H1 (cell line): Measurements from ENCODE around the gene YIPF7. TPM values are rescaled to one million over a fixed set of nuclear protein-coding genes. Genes with fewer than 3 reads are reported as not detected.

Experiments
- CTCF ChIA-PET: fragments of 300-600 bp; sonication (Branson Sonifier 250); formaldehyde crosslinking; loops from one replicate; lab custom pipeline; 2021; ENCODE audit not compliant: partially characterized antibody; lab: Charles Lee
- POLR2A ChIA-PET: fragments of 300-600 bp; sonication (Branson Sonifier 250); formaldehyde crosslinking; loops from one replicate; lab custom pipeline; 2021; ENCODE audit warnings: inconsistent platforms; ENCODE audit not compliant: partially characterized antibody; lab: Charles Lee
- DNase-seq, 2 experiments: peaks; one replicate each; pipeline versions ENCODE4 v3.0.0 to v3.0.0-alpha.2; 2010 to 2022; ENCODE audit warnings: low spot score in 2 of 2, low read depth in 1 of 2, mixed read lengths in 1 of 2
- FAIRE-seq: peaks from 2 replicates; lab custom pipeline; 2011; peaks lifted over from hg19 to GRCh38; lab: Jason Lieb, UNC
- H2AFZ ChIP-seq: 2 replicates; pipeline ENCODE4 v1.8.1; 2012; ENCODE audit warnings: low read length, inconsistent platforms
- H2AK5ac ChIP-seq: 2 replicates; pipeline ENCODE4 v1.6.1; 2013; ENCODE audit warnings: low read depth, low read length
- H2BK120ac ChIP-seq: replicated peaks from 2 replicates; pipeline ENCODE3; 2013; ENCODE audit warnings: low read depth, low read length, inconsistent platforms
- H2BK12ac ChIP-seq: 2 replicates; pipeline ENCODE4 v1.6.1; 2013; ENCODE audit warnings: low read depth, low read length
- H2BK15ac ChIP-seq: 2 replicates; pipeline ENCODE4 v1.6.1; 2013; ENCODE audit warnings: low read length
- H2BK20ac ChIP-seq: 2 replicates; pipeline ENCODE4 v1.6.1; 2013; ENCODE audit warnings: low read length
- H2BK5ac ChIP-seq: 2 replicates; pipeline ENCODE4 v1.6.1; 2013; ENCODE audit warnings: low read depth, low read length
- H3K14ac ChIP-seq: 2 replicates; pipeline ENCODE4 v1.6.1; 2013; ENCODE audit warnings: inconsistent platforms; ENCODE audit not compliant: insufficient read length
- H3K18ac ChIP-seq: 2 replicates; pipeline ENCODE4 v1.6.1; 2013; ENCODE audit warnings: low read length; ENCODE audit errors: extremely low read depth
- H3K23ac ChIP-seq: 2 replicates; pipeline ENCODE4 v1.6.1; 2013; ENCODE audit warnings: inconsistent platforms; ENCODE audit not compliant: insufficient read length
- H3K23me2 ChIP-seq: 2 replicates; pipeline ENCODE4 v1.6.1; 2013; ENCODE audit warnings: low read depth, low read length
- H3K27ac ChIP-seq: 2 replicates; pipeline ENCODE4 v1.6.1; 2011; ENCODE audit warnings: low read depth, low read length, inconsistent platforms
- H3K27me3 ChIP-seq, 4 experiments: replicated peaks in 1 of 4; 1 replicate in 1 of 4; 2 replicates in 3 of 4; pipeline versions ENCODE4 v1.6.1 to v1.8.1; 2011 to 2013; ENCODE audit warnings: low read length in 3 of 4, mild to moderate bottlenecking in 3 of 4, inconsistent platforms in 2 of 4, mixed read lengths in 2 of 4, moderate library complexity in 1 of 4; ENCODE audit not compliant: control insufficient read depth in 3 of 4, insufficient read depth in 3 of 4; ENCODE audit errors: extremely low read depth in 1 of 4
- H3K36me3 ChIP-seq, 4 experiments: 2 replicates each; pipeline versions ENCODE4 v1.6.1 to v1.8.1; 2011 to 2013; ENCODE audit warnings: mild to moderate bottlenecking in 4 of 4, low read length in 3 of 4, moderate library complexity in 2 of 4, control low read depth in 1 of 4, inconsistent platforms in 1 of 4; ENCODE audit not compliant: insufficient read depth in 4 of 4, control insufficient read depth in 2 of 4
- H3K4ac ChIP-seq: replicated peaks from 2 replicates; pipeline ENCODE3; 2013; ENCODE audit warnings: low read length, low read depth, mixed read lengths, inconsistent platforms; ENCODE audit not compliant: insufficient read length
- H3K4me1 ChIP-seq, 4 experiments: replicated peaks in 1 of 4; 1 replicate in 1 of 4; 2 replicates in 3 of 4; pipeline versions ENCODE4 v1.6.1 to v1.8.1; 2011 to 2013; ENCODE audit warnings: low read length in 3 of 4, inconsistent platforms in 2 of 4, mixed read lengths in 1 of 4; ENCODE audit not compliant: insufficient read depth in 4 of 4, control insufficient read depth in 3 of 4
- H3K4me2 ChIP-seq, 2 experiments: 2 replicates each; pipeline versions ENCODE4 v1.6.1 to v1.8.1; 2011 to 2013; ENCODE audit warnings: low read depth in 2 of 2, low read length in 2 of 2, control low read depth in 1 of 2, inconsistent platforms in 1 of 2, mild to moderate bottlenecking in 1 of 2; ENCODE audit not compliant: insufficient read depth in 1 of 2
- H3K4me3 ChIP-seq, 4 experiments: fragments of 200-600, 300-600 bp in 1 of 4; sonication (generic), shearing (Covaris generic), sonication (Bioruptor Twin) in 1 of 4; 2 replicates each; pipeline versions ENCODE4 v1.5.1 to v1.8.1; 2011 to 2016; ENCODE audit warnings: low read length in 4 of 4, low read depth in 3 of 4, control low read depth in 2 of 4, inconsistent platforms in 2 of 4, mild to moderate bottlenecking in 2 of 4, mixed read lengths in 1 of 4, moderate library complexity in 1 of 4; ENCODE audit not compliant: insufficient read depth in 2 of 4; ENCODE audit errors: extremely low read depth in 1 of 4
- H3K56ac ChIP-seq: replicated peaks from 2 replicates; pipeline ENCODE3; 2013; ENCODE audit warnings: low read depth, mild to moderate bottlenecking, mixed read lengths, low read length, inconsistent platforms; ENCODE audit not compliant: insufficient read length
- H3K79me1 ChIP-seq: 2 replicates; pipeline ENCODE4 v1.6.1; 2013; ENCODE audit warnings: low read depth, low read length, control low read depth
- H3K79me2 ChIP-seq, 2 experiments: 2 replicates each; pipeline versions ENCODE4 v1.6.1 to v1.8.1; 2012 to 2013; ENCODE audit warnings: low read length in 2 of 2, mild to moderate bottlenecking in 2 of 2, inconsistent platforms in 1 of 2; ENCODE audit not compliant: insufficient read depth in 2 of 2, control insufficient read depth in 1 of 2
- H3K9ac ChIP-seq, 4 experiments: replicated peaks in 1 of 4; 1 replicate in 1 of 4; 2 replicates in 3 of 4; pipeline versions ENCODE4 v1.6.1 to v1.8.1; 2011 to 2013; ENCODE audit warnings: low read depth in 3 of 4, low read length in 3 of 4, control low read depth in 2 of 4, mild to moderate bottlenecking in 2 of 4, moderate library complexity in 2 of 4, inconsistent platforms in 1 of 4; ENCODE audit errors: extremely low read depth in 1 of 4
- H3K9me3 ChIP-seq, 2 experiments: 2 replicates each; pipeline versions ENCODE4 v1.6.1 to v1.8.1; 2012 to 2013; ENCODE audit warnings: mild to moderate bottlenecking in 2 of 2, moderate library complexity in 2 of 2, control low read depth in 1 of 2, inconsistent platforms in 1 of 2, low read depth in 1 of 2, low read length in 1 of 2, mixed read lengths in 1 of 2; ENCODE audit not compliant: insufficient read depth in 2 of 2
- H4K20me1 ChIP-seq, 2 experiments: replicated peaks in 1 of 2; 2 replicates each; pipeline versions ENCODE3 to v1.8.1; 2011 to 2013; ENCODE audit warnings: inconsistent platforms in 2 of 2, low read length in 2 of 2, mild to moderate bottlenecking in 1 of 2; ENCODE audit not compliant: insufficient read depth in 2 of 2, control insufficient read depth in 1 of 2
- H4K5ac ChIP-seq: 2 replicates; pipeline ENCODE4 v1.6.1; 2013; ENCODE audit warnings: low read length, low read depth, mixed read lengths, inconsistent platforms; ENCODE audit not compliant: insufficient read length
- H4K8ac ChIP-seq: 2 replicates; pipeline ENCODE4 v1.8.0; 2013; ENCODE audit warnings: mild to moderate bottlenecking, moderate library complexity, low read length, inconsistent platforms; ENCODE audit not compliant: insufficient read depth; ENCODE audit errors: extremely low read depth
- H4K91ac ChIP-seq: replicated peaks from 2 replicates; pipeline ENCODE3; 2013; ENCODE audit warnings: low read length, mixed read lengths, inconsistent platforms; ENCODE audit not compliant: insufficient read length
- BCL11A ChIP-seq, 2 experiments: IDR thresholded peaks; one replicate each; pipeline ENCODE4 v1.6.1; 2011; ENCODE audit warnings: low read depth in 2 of 2, low read length in 2 of 2, mild to moderate bottlenecking in 2 of 2
- CEBPB ChIP-seq: IDR thresholded peaks from 2 replicates; pipeline ENCODE4 v1.6.1; 2012; ENCODE audit warnings: low read depth, low read length
- CHD1 ChIP-seq: IDR thresholded peaks from 2 replicates; pipeline ENCODE4 v1.6.1; 2012; ENCODE audit warnings: low read depth, low read length, improper control_type of control experiment
- EGR1 ChIP-seq: IDR thresholded peaks from 2 replicates; pipeline ENCODE4 v1.6.1; 2011; ENCODE audit warnings: low read depth, low read length, borderline replicate concordance
- EP300 ChIP-seq, 2 experiments: IDR thresholded peaks; 1 replicate in 1 of 2; 2 replicates in 1 of 2; pipeline ENCODE4 v1.6.1; 2011 to 2012; ENCODE audit warnings: low read depth in 2 of 2, low read length in 2 of 2, mild to moderate bottlenecking in 2 of 2, borderline replicate concordance in 1 of 2, inconsistent platforms in 1 of 2, moderate library complexity in 1 of 2
- GABPA ChIP-seq: IDR thresholded peaks from 2 replicates; pipeline ENCODE4 v1.6.1; 2011; ENCODE audit warnings: mild to moderate bottlenecking, low read length, moderate library complexity, borderline replicate concordance; ENCODE audit not compliant: insufficient read depth
- HDAC6 ChIP-seq: IDR thresholded peaks from one replicate; pipeline ENCODE4 v1.7.1; 2012; ENCODE audit warnings: low read depth, mild to moderate bottlenecking, inconsistent platforms, low read length, moderate library complexity
- KDM5A ChIP-seq: fragments of 200-600 bp; IDR thresholded peaks from 2 replicates; pipeline ENCODE4 v1.7.1; 2012; ENCODE audit warnings: mild to moderate bottlenecking, low read length, inconsistent platforms, mixed read lengths
- POLR2A ChIP-seq, 2 experiments: IDR thresholded peaks; 1 replicate in 1 of 2; 2 replicates in 1 of 2; pipeline ENCODE4 v1.6.1; 2011; ENCODE audit warnings: low read depth in 2 of 2, low read length in 2 of 2, mild to moderate bottlenecking in 2 of 2; ENCODE audit errors: control extremely low read depth in 1 of 2
- SP2 ChIP-seq: IDR thresholded peaks from 2 replicates; pipeline ENCODE4 v1.6.1; 2012; ENCODE audit warnings: mild to moderate bottlenecking, low read length, inconsistent platforms
- TAF1 ChIP-seq: IDR thresholded peaks from 2 replicates; pipeline ENCODE4 v1.6.1; 2011; ENCODE audit warnings: mild to moderate bottlenecking, low read depth, low read length
- TCF12 ChIP-seq: IDR thresholded peaks from 2 replicates; pipeline ENCODE4 v1.6.1; 2011; ENCODE audit warnings: low read depth, mild to moderate bottlenecking, low read length
- TEAD4 ChIP-seq: IDR thresholded peaks from 2 replicates; pipeline ENCODE4 v1.6.1; 2012; ENCODE audit warnings: low read depth, low read length, inconsistent platforms, mixed read lengths
- YY1 ChIP-seq: IDR thresholded peaks from 2 replicates; pipeline ENCODE4 v1.6.1; 2011; ENCODE audit warnings: low read depth, mild to moderate bottlenecking, low read length
- ZNF274 ChIP-seq: IDR thresholded peaks from 2 replicates; pipeline ENCODE4 v1.7.0; 2012; ENCODE audit warnings: low read length, borderline replicate concordance; ENCODE audit errors: extremely low read depth
- WGBS, 2 experiments: shearing (Covaris generic) in 1 of 2; methylation state at CpG; one replicate each; pipeline versions ENCODE4 v1.1.6 to v1.1.7; 2013 to 2015; ENCODE audit warnings: low lambda C conversion rate in 2 of 2, mixed read lengths in 2 of 2, inconsistent platforms in 1 of 2, low coverage in 1 of 2, missing lambda C conversion rate in 1 of 2; ENCODE audit not compliant: insufficient replicate concordance in 2 of 2, insufficient coverage in 1 of 2, insufficient read length in 1 of 2; ENCODE audit errors: extremely low coverage in 1 of 2, missing lambda C conversion rate in 1 of 2; 5-methylcytosine and 5-hydroxymethylcytosine counted together
- polyA plus RNA-seq, 7 experiments: library from polyadenylated mRNA; depleted of rRNA in 3 of 7; stranded (reverse) in 5 of 7; unstranded in 2 of 7; fragments of >200 nt in 5 of 7; fragments of 200-250 nt in 2 of 7; gene quantifications; 1 replicate in 5 of 7; 2 replicates in 1 of 7; 4 replicates in 1 of 7; pipeline versions ENCODE4 v1.2.1 to v1.2.3, GENCODE V29; 2011 to 2013; ENCODE audit warnings: missing spikeins in 2 of 7, mixed read lengths in 2 of 7
- total RNA-seq: library from RNA; stranded (reverse); fragmentation: NEBNext Ultra II Directional; extraction: Animal tissue kit (Norgen Biotek cat#: 25700); gene quantifications from 2 replicates; pipeline ENCODE4 v1.2.1, GENCODE V29; 2021

The YIPF7 gene
- total and polyA plus RNA-seq, 2 of the 8 experiments (the other 6 are each of a cell fraction or from before 2014, with no cell fraction given) = not detected

DNA sequence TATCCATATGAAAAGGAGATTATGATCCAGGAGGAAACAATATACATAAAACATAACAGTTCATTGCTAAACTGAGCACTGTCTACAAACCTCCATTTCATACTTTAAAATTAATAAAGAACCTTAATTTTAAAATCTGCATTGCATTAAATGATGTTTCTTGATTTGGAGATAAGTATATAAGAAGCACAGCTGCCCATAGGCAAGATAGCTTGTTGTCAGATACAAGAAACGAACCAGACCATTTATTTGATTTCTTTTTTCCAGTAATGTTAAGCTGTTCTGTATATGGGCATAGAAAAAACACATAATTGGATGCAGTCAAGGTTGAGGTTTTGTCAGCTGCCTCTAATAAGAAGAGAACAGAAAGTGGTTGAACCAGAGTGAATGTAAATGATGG, 33.2 kb upstream of the YIPF7 start:
- Histone ChIP-seq H4K5ac (no peak overlapping the region), H3K4me3 (no peak overlapping the region), H3K27me3 (peaks cover 0 to 1% (median 0%) of the 10 kb centered on the region in 4 experiments; a peak in 1 of 7 replicates), H3K36me3 (peaks cover 2 to 81% (median 37%) of the 10 kb centered on the region in 4 experiments; a peak in 6 of 8 replicates), H3K23me2 (no peaks in the 10 kb centered on the region), H3K79me2 (peaks cover 0 to 18% of the 10 kb centered on the region in 2 experiments; a peak in 2 of 4 replicates), H3K4me2 (no peak overlapping the region), H3K79me1 (no peaks in the 10 kb centered on the region), H4K20me1 (peaks cover 0 to 3% of the 10 kb centered on the region in 2 experiments), H2BK5ac (no peak overlapping the region), H2AK5ac (no peak overlapping the region)
- POLR2A ChIA-PET = no interaction called here
- no peak for FAIRE-seq
- 71% methylated on average over 1 of the region's 1 CpG; no CpG with 5 or more reads in 1 of the 2 experiments for WGBS, 2 experiments
- TF ChIP-seq HDAC6 (no peak), EGR1 (no peak), BCL11A (IDR thresholded peaks at IDR 0.05; ENCODE audit: low read depth in 2 of 2, low read length in 2 of 2) (no peak), GABPA (no peak), TCF12 (no peak), TEAD4 (no peak), EP300 (IDR thresholded peaks at IDR 0.05; ENCODE audit: borderline replicate concordance in 1 of 2, low read depth in 2 of 2, low read length in 2 of 2) (no peak), KDM5A (no peak), ZNF274 (no peak), CEBPB (no peak), YY1 (no peak), CHD1 (no peak), POLR2A (IDR thresholded peaks at IDR 0.05; ENCODE audit: control extremely low read depth in 1 of 2, low read depth in 2 of 2, low read length in 2 of 2) (no peak), TAF1 (no peak), SP2 (no peak)
- TF ChIP-seq, all 59 proteins: peak for 0
- Histone ChIP-seq H4K91ac (no peak overlapping the region), H2AFZ (no peak overlapping the region), H3K14ac (no peak overlapping the region), H3K56ac (no peak overlapping the region), H3K18ac (no peak overlapping the region), H3K9me3 (no peaks in the 10 kb centered on the region), H2BK15ac (no peak overlapping the region), H3K9ac (no peak overlapping the region), H2BK120ac (no peak overlapping the region), H4K8ac (no peak overlapping the region), H2BK12ac (no peak overlapping the region), H3K4ac (no peak overlapping the region), H2BK20ac (no peak overlapping the region), H3K23ac (no peak overlapping the region), H3K4me1 (no peaks in the 10 kb centered on the region), H3K27ac (no peak overlapping the region)
- DNase-seq = no peak
- CTCF ChIA-PET = no interaction called here
